A673 (cell line): Measurements from ENCODE around the gene USH1C. TPM values are rescaled to one million over a fixed set of nuclear protein-coding genes. Genes with fewer than 3 reads are reported as not detected.

Source experiments
- BruUV-seq: library from RNA; stranded (reverse); fragments of 400-500 nt; replicated peaks from 2 replicates; lab custom pipeline; 2021; lab: Mats Ljungman, UMichigan
- CTCF ChIA-PET: fragments of 300-600 bp; sonication (Branson Sonifier 250); formaldehyde crosslinking; loops from one replicate; lab custom pipeline; 2022; ENCODE audit warnings: antibody characterized with exemption; lab: Charles Lee
- POLR2A ChIA-PET: fragments of 300-600 bp; sonication (Branson Sonifier 250); formaldehyde crosslinking; loops from one replicate; lab custom pipeline; 2022; ENCODE audit warnings: antibody characterized with exemption; ENCODE audit not compliant: low non-redundant PET; lab: Charles Lee
- DNase-seq: peaks from one replicate; pipeline ENCODE4 v3.0.0-alpha.2; 2015; ENCODE audit warnings: low spot score
- H3K27ac ChIP-seq: fragments of 200-600 bp; sonication (generic); 2 replicates; pipeline ENCODE4 v1.5.1; 2016; ENCODE audit warnings: mixed run types, low read depth, mild to moderate bottlenecking, mixed read lengths, antibody characterized with exemption, low read length; ENCODE audit not compliant: poor library complexity, severe bottlenecking
- H3K27me3 ChIP-seq: fragments of 200-600 bp; sonication (generic); replicated peaks from 2 replicates; pipeline ENCODE4 v1.6.1; 2017; ENCODE audit warnings: mixed run types, low read depth, mild to moderate bottlenecking, mixed read lengths, antibody characterized with exemption, low read length; ENCODE audit not compliant: insufficient read depth, poor library complexity
- H3K36me3 ChIP-seq: fragments of 200-600 bp; sonication (generic); 2 replicates; pipeline ENCODE4 v1.6.1; 2016; ENCODE audit warnings: mixed run types, mild to moderate bottlenecking, mixed read lengths, antibody characterized with exemption, low read length; ENCODE audit not compliant: insufficient read depth, poor library complexity, severe bottlenecking
- H3K4me1 ChIP-seq: fragments of 200-600 bp; sonication (generic); 2 replicates; pipeline ENCODE4 v1.6.1; 2017; ENCODE audit warnings: mixed run types, mild to moderate bottlenecking, mixed read lengths, antibody characterized with exemption, low read length; ENCODE audit not compliant: insufficient read depth, poor library complexity, severe bottlenecking
- H3K4me3 ChIP-seq: fragments of 200-600 bp; sonication (generic); 2 replicates; pipeline ENCODE4 v1.5.1; 2016; ENCODE audit warnings: low read depth, mixed run types, mild to moderate bottlenecking, mixed read lengths, low read length; ENCODE audit not compliant: poor library complexity, severe bottlenecking
- H3K9me3 ChIP-seq: fragments of 200-600 bp; sonication (generic); 2 replicates; pipeline ENCODE4 v1.6.1; 2016; ENCODE audit warnings: mixed run types, low read depth, mild to moderate bottlenecking, mixed read lengths, antibody characterized with exemption, low read length; ENCODE audit not compliant: poor library complexity, severe bottlenecking
- EZH2 ChIP-seq: fragments of 200-600 bp; sonication (generic); IDR thresholded peaks from 2 replicates; pipeline ENCODE4 v1.6.1; 2017; ENCODE audit warnings: borderline replicate concordance, low read depth, mild to moderate bottlenecking, mixed read lengths, antibody characterized with exemption, low read length; ENCODE audit not compliant: poor library complexity, severe bottlenecking
- intact Hi-C: fragments of 100-400 bp; cut with micrococcal nuclease; formaldehyde crosslinking; loops from one replicate; pipeline ENCODE4 v1.10.0; 2022; ENCODE audit not compliant: unreplicated experiment
- total RNA-seq: library from RNA; stranded (reverse); gene quantifications from 2 replicates; pipeline ENCODE4 v1.2.3, GENCODE V29; 2021
- TF ChIP-seq, protein P1 (sequence below): fragments of 300-800, 200-600 bp; sonication (generic); conservative IDR thresholded peaks from 2 replicates; pipeline ENCODE4 v1.5.1; 2017; ENCODE audit warnings: low read depth, mild to moderate bottlenecking, antibody characterized with exemption, low read length, moderate library complexity, mixed read lengths

USH1C gene
- total RNA-seq, 1 experiment from 2014 or later: not detected

GRCh38 chr11:17526326-17526725, 17.9 kb downstream of the USH1C start:
- intact Hi-C loops: no loop called here
- H3K27me3 ChIP-seq: no peaks in the 10 kb centered on the region
- ChIA-PET POLR2A (no interaction called here), CTCF (no interaction called here)
- no TSS peak for BruUV-seq
- DNase-seq: no peak
- no peaks in the 10 kb centered on the region for H3K4me1 ChIP-seq
- no peaks in the 10 kb centered on the region for H3K9me3 ChIP-seq
- H3K27ac ChIP-seq: no peak overlapping the region
- H3K36me3 ChIP-seq: no peaks in the 10 kb centered on the region
- no peak overlapping the region for H3K4me3 ChIP-seq
- no peak for TF ChIP-seq EZH2
- TF ChIP-seq, protein P1, sequence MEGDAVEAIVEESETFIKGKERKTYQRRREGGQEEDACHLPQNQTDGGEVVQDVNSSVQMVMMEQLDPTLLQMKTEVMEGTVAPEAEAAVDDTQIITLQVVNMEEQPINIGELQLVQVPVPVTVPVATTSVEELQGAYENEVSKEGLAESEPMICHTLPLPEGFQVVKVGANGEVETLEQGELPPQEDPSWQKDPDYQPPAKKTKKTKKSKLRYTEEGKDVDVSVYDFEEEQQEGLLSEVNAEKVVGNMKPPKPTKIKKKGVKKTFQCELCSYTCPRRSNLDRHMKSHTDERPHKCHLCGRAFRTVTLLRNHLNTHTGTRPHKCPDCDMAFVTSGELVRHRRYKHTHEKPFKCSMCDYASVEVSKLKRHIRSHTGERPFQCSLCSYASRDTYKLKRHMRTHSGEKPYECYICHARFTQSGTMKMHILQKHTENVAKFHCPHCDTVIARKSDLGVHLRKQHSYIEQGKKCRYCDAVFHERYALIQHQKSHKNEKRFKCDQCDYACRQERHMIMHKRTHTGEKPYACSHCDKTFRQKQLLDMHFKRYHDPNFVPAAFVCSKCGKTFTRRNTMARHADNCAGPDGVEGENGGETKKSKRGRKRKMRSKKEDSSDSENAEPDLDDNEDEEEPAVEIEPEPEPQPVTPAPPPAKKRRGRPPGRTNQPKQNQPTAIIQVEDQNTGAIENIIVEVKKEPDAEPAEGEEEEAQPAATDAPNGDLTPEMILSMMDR: no peak

DNA sequence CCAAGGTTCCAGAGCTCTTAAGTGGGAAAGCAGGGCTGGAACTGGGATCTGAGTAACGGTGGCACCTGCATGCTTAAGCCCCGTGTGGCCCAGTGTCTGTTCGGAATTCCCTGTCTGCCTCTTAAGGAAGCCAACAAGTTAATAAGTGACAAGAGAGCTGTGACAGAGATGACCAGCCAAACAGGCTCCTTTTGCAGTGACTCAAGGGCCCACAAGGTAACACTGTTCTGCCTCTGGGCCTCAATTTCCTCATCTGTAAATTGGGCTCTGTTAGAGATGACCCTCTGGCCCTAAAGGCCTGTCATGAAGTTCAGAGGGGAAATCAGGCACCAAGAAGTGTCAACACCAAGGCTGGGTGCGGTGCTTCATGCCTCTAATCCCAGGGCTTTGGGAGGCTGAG, 18.6 kb downstream of the USH1C start:
- CTCF ChIA-PET: interaction anchor here (1.0 kb wide), 1 partner anchor 139 kb away, joined by 3 read pairs; no protein-coding TSS in a partner anchor

GRCh38 chr11:17524221-17524620, 20.0 kb downstream of the USH1C start:
- H3K4me1 ChIP-seq: no peaks in the 10 kb centered on the region
- DNase-seq: no peak
- BruUV-seq: no TSS peak
- no peaks in the 10 kb centered on the region for H3K9me3 ChIP-seq
- ChIA-PET POLR2A (no interaction called here), CTCF (no interaction called here)
- H3K36me3 ChIP-seq: no peaks in the 10 kb centered on the region
- no peak overlapping the region for H3K4me3 ChIP-seq
- TF ChIP-seq, protein P1: no peak
- no peak for TF ChIP-seq EZH2
- no peaks in the 10 kb centered on the region for H3K27me3 ChIP-seq
- no peak overlapping the region for H3K27ac ChIP-seq
- intact Hi-C loops: no loop called here

More for the DNA sequence above, 18.6 kb downstream of the USH1C start:
- no peak for TF ChIP-seq EZH2
- TF ChIP-seq, protein P1: no peak
- DNase-seq: no peak
- no TSS peak for BruUV-seq
- intact Hi-C loops: no loop called here
- no peak overlapping the region for H3K4me3 ChIP-seq
- no peaks in the 10 kb centered on the region for H3K9me3 ChIP-seq
- POLR2A ChIA-PET: no interaction called here
- H3K27ac ChIP-seq: no peak overlapping the region
- H3K36me3 ChIP-seq: no peaks in the 10 kb centered on the region
- no peaks in the 10 kb centered on the region for H3K4me1 ChIP-seq
- H3K27me3 ChIP-seq: no peaks in the 10 kb centered on the region
